Stimulated activated naive CD8-positive, alpha-beta T cell treated with anti-CD3 and anti-CD28 coated beads, Interleukin-15, Interleukin-2, amounts not matched to agents 100 U/mL and 50 U/mL, for 24 hours (primary cell): ENCODE measurements around the gene TEFM.
"Not testable (repeated sequence)": the region's sequence is repeated elsewhere in the genome, so short reads cannot be mapped to it uniquely, and the experiment has no call there.

Source experiments
- ATAC-seq: fragments of 150-1000 bp; cut with Tn5 transposase; one replicate; pipeline ENCODE4 v1.10.0; 2021
- DNase-seq: peaks from one replicate; pipeline ENCODE4 v3.0.0; 2021

The TEFM gene

DNA sequence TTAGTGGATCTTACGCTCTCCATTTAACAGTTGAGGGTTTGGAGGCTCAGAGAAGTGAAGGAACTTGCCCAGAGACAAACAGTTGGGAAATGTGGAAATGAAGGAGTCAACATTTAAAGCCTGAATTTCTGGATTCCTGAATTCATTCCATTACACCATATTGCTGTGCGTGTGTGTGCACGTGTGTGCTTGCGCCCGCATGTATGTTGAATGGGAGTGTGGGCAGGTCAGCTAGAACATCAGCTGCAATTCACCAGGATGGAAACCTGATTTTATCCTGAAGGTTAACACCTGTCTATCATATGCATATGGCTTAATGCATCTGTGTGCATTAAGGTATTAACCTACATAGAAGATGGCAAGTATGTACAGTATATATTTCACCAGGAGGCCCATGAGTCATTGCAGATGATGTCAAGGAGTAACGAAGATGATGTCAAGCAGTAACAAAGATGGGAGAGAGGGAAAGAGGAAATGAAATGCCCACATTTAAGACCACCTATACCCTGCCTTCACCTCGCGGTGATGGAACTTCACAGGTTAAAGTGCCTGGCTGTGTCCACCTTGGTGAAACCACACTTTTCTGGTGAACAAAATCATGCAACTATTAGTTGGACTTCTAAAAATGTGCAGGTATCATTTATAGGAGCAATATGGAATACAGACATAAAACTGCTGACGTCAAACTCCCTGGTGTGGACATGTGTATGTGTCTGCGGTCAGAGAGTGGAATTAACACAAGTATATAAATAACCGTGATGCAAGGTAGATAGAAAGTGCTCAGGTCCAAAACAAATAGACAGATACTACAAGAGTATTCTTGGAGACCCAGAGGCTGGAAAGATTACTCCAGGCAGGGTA, 14.9 kb upstream of the TEFM start:
- DNase-seq (no peak), ATAC-seq (no peak)

DNA sequence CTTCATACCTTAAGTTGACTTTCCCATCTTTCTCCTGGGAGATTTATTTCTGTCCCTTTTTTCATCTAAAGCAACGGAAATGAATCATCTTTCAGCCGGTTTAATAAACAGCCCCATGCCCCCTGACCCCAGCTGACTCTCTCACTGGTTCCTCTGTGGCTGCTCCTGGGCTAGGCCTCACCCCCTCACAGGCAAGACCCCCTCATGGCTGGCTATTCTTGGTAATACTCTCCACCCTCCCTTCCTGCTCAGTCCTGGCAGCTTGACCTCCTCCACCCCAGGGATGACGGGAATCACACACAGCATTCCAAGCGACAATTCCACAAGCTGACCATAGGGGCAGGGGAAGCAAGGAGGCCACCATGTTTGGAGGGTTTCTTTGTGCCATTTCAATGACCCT, 14.2 kb upstream of the TEFM start:
- DNase-seq (no peak), ATAC-seq (no peak)

DNA sequence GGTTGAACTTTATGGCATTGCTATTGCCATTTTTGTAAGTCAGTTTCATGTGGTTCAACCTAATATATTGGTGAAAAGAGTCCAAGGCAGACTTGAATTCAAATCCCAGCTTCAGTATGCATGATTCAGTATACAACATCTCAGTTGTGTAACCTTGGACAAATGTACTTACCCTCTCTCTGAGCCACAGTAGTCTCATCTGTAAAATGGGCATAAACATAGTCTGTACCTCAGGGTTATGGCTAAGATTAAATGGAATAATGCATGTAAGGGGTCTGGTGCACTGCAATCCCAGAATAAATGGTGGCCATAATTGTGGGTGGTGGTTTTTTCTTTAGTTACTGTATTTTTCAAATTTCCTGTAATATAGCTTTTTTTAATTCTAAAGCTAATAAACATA, 11.0 kb upstream of the TEFM start:
- no peak for DNase-seq
- ATAC-seq: no peak

GRCh38 chr17:30915833-30916611, 10.0 kb upstream of the TEFM start:
- no peak for ATAC-seq
- DNase-seq: no peak

DNA sequence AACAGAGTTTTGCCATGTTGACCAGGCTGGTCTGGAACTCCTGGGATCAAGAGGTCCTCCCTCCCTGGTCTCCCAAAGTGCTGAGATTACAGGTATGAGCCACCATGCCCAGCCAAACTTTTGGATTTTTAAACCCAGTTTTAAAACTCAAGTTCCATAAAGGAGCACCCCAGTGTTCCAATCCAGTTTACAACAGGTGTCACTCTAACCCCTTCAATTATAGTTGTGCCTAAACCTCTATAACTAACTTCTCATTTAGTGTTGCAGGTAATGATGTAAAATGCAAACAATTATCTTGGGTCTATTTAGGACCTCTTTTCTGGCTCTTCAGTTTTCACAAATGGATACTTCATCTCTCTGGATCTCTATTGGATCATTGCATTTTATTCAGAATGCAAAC, 7.9 kb upstream of the TEFM start:
- ATAC-seq (no peak), DNase-seq (no peak)

GRCh38 chr17:30910151-30910550, 4.1 kb upstream of the TEFM start:
- DNase-seq, ATAC-seq: not testable (repeated sequence)

DNA sequence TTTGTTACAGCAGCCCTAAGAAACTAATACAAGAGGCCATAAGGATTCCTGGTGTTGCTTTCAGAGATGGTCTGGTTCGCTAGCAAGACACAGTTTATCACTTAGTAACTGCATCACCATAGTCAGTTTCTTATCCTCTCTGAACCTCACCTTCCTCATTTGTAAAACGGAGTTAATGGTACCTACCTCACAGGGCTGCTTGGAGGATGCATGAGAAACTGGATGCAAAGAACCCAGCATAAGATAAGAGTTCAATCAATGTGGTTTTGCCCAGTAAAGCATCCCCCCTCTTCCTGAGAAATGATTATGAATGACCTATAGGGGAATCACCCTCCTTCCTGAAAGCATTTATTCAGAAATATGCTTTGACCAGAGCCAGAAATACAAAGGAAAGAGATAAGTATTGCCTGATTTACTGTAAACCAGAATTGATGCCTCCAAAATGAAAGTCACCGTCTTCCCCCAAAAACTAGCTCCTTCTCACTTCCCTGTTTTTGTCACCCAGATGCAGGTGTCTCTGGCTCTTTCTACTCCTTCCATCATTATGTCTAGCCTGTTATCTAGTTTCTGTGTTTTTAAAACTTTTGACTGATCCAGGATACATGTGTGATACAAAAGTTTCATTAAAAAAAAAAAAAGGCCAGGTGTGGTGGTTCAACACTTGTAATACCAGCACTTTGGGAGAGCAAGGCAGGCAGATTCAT, 2.8 kb upstream of the TEFM start:
- DNase-seq: no peak
- no peak for ATAC-seq

- DNase-seq: peak; percentile 24
- no peak for ATAC-seq
These were observed 317 bp downstream of the TEFM start for GRCh38 chr17:30905742-30906100.

- no peak for ATAC-seq
These were observed 8.7 kb downstream of the TEFM start for GRCh38 chr17:30897311-30897710.

DNA sequence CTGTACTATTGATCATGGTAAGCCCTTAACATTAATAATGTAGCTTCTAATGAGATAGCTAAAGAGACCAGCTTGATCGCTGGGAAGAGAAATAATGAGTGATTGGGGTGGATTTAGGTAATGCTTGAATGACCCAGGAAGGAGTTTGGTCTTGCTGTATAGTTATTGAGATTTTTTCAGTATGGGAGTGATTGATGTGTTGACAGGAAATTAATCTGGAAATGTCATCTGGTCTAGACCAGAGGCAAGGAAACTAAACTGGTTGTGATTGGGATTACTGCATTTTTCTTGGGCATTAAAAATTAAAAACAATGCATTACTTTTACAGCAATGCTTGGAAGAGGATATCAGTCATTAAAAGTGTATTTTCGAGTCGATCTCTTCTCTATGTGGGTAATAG, 11.8 kb downstream of the TEFM start:
- no peak for ATAC-seq
- DNase-seq: no peak

More at GRCh38 chr17:30897311-30897710, 8.7 kb downstream of the TEFM start:
- no peak for DNase-seq

GRCh38 chr17:30886187-30886586, 19.9 kb downstream of the TEFM start:
- DNase-seq: no peak
- no peak for ATAC-seq

DNA sequence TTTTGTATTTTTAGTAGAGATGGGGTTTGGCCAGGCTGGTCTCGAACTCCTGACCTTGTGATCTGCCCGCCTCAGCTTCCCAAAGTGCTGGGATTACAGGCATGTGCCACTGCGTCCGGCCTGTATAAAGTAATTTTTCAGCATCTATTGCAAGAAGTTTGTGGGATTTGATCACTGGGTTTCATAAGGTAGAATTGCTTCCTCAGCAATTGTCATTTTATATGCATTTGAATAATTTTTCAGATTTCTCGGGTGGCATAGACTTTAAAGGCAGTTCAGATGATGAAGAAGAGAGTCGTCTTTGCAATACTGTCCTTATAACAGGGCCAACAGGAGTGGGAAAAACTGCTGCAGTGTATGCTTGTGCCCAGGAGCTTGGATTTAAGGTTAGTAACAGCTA, 37.0 kb downstream of the TEFM start:
- ATAC-seq: no peak
- no peak for DNase-seq

DNA sequence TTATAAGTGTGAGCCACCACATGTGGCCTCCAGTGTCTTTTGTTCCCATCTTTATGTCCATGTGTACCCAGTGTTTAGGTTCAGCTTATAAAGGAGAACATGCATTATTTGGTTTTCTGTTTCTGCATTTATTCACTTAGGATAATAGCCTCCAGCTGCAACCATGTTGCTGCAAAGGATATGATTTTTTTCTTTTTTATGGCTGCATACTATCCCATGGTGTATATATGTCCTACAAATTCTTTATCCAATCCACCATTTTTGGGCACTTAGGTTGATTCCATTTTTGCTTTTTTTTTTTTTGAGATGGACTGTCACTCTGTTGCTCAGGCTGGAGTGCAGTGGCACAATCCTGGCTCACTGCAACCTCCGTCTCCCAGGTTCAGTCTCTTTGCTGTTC, 41.4 kb downstream of the TEFM start:
- no peak for DNase-seq
- no peak for ATAC-seq

DNA sequence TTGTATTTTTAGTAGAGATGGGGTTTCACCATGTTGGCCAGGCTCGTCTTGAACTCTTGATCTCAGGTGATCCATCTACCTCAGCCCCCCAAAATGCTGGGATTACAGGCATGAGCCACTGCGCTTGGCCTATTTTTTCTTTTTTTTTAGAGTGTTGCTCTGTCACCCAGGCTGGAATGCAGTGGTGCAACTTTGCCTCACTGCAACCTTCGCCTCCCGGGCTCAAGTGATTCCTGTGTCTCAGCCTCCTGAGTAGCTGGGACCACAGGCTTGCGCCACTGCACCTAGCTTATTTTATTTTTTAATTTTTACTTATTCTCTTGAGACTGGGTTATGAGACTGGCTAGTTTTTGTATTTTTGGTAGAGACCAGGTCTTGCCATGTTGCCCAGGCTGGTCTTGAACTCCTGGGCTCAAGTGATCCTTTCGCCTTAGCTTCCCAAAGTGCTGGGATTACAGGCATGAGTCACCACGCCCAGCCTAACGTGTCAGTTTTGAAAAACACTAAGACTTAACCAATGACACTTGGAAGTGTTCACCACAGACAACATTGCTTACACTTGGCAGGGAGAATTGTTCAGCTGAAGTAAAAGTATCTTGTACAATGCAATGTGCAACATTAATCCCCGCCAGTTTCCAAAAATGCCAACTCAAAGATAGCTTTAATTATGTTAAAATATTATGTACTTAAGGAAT, 47.3 kb downstream of the TEFM start:
- ATAC-seq (no peak), DNase-seq (no peak)

DNA sequence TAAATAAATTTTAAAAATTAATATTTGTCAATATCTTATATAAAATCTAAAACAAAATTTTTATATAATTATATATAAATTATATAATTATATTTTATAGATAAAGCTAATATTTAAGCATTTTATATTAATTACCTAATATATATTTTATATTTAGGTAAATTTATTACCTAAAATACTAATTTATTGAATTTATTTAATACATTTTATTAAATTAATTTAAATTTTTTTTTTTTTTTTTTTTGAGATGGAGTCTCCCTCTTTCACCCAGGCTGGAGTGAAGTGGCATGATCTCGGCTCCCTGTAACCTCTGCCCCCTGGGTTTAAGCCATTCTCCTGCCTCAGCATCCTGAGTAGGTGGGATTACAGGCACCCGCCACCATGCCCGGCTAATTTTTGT, 51.9 kb downstream of the TEFM start:
- DNase-seq: no peak
- ATAC-seq: no peak
